GM18526 (cell line): ENCODE measurements around the gene SOX15.

Experiments
- POLR2A ChIP-seq: IDR thresholded peaks from 3 replicates; pipeline ENCODE4 v1.6.1; 2011; ENCODE audit not compliant: insufficient read length; ENCODE audit errors: extremely low read depth

SOX15 gene

DNA sequence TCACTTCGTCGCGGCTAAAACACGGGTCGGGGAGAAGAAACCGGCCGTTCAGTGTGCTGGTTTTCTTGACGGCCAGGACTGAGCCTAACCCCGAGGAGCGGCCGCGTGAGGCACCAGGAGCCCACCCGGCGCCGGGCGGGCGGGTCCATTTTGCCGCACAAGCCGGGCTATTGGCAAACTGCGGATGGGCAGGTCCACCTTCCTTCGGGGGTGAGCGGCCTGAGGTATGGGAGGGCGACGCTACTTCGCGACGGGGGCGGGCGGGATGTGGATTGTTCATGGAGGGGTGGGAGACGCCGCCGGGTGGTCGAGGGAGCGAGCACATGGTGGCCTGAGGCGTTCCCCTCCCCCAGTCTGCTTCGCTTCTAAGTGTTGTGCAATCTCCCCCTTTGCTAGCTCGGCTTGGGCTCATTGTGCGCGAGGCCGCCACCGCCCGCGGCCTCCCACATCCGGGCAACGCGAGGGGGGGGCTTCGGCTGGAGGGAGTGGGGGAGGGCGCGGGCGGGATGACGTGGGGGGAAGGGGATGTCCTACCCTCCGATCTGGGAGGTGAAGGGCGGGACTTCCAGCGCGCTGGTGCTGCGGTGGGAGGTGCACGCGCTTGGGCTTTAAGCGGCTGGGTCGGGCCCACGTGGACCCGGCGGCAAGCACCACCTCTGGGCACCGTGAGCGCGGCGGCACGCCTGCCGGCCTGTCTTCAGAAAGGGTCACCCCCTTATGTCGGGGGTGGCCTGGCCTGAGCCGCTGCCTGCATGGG, 16.4 kb downstream of the SOX15 start:
- TF ChIP-seq POLR2A = peak; percentile 49

DNA sequence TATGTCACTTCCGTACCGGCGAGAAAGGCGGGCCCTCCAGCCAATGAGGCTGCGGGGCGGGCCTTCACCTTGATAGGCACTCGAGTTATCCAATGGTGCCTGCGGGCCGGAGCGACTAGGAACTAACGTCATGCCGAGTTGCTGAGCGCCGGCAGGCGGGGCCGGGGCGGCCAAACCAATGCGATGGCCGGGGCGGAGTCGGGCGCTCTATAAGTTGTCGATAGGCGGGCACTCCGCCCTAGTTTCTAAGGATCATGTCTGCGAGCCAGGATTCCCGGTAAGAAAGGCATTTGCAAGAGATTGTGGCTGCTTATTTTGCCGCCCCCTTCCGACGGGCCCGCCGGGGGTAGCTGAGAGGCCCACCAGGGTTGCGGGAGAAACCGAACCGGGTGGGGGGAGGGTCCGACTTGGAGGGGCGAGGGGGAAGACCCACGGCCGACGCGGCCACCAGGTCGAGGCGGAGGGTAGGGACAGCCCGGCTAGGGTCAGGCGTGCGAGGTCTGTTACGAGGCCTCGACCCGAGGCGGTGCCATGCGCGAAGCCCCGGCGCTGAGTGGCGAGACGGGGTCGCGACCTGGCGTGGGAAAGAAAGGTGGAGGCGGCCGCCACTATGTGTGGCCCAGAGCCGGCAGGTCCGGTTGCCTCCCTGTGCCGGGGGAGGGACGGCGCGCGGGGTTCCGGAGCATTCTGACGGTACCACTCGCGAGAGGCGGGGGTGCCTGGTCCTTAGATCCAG, 17.1 kb downstream of the SOX15 start:
- TF ChIP-seq POLR2A = peak; percentile 99

DNA sequence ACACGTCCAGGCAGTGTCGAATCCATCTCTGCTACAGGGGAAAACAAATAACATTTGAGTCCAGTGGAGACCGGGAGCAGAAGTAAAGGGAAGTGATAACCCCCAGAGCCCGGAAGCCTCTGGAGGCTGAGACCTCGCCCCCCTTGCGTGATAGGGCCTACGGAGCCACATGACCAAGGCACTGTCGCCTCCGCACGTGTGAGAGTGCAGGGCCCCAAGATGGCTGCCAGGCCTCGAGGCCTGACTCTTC, 17.6 kb downstream of the SOX15 start:
- TF ChIP-seq POLR2A = no peak

DNA sequence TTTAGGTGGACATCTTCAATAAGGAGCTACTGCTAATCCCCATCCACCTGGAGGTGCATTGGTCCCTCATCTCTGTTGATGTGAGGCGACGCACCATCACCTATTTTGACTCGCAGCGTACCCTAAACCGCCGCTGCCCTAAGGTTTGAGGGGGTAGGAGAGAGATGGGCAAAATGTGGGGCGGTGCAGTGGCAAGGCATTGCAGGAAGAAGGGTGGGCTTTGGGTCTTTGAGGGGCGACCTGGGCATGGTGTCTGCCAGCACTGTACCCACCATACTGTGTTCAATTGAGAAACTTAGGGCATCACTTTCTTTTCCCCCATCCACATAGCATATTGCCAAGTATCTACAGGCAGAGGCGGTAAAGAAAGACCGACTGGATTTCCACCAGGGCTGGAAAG, 19.5 kb downstream of the SOX15 start:
- TF ChIP-seq POLR2A = no peak

DNA sequence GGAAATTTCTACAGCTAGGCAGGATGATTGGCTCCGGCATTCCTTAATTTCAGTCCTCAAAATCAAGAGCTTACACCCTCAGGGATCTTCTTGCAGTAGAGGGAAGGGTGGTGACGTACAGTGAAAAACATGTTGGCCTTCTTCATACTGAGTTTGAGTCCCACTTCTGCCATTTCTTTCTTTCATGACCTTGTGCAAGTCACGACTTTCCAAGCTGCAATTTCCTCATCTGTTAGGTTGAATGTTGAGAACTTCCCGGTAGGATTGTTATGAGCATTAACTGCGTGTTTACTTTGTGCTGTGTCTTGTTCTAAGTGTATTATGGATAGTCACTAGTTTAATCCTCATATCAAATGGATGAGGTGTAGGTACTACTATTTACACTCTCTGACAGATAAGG, 20.3 kb downstream of the SOX15 start:
- no peak for TF ChIP-seq POLR2A

DNA sequence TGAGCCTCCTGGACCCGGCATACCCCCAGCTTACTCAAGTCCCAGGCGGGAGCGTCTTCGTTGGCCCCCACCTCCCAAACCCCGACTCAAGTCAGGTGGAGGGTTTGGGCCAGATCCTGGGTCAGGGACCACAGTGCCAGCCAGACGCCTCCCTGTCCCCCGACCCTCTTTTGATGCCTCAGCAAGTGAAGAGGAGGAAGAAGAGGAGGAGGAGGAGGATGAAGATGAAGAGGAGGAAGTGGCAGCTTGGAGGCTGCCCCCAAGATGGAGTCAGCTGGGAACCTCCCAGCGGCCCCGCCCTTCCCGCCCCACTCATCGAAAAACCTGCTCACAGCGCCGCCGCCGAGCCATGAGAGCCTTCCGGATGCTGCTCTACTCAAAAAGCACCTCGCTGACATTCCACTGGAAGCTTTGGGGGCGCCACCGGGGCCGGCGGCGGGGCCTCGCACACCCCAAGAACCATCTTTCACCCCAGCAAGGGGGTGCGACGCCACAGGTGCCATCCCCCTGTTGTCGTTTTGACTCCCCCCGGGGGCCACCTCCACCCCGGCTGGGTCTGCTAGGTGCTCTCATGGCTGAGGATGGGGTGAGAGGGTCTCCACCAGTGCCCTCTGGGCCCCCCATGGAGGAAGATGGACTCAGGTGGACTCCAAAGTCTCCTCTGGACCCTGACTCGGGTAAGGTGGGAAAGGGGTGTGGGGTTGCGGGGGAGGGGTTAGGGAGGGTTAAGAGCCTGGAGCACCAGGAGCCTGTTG, 26.6 kb downstream of the SOX15 start:
- TF ChIP-seq POLR2A = no peak

DNA sequence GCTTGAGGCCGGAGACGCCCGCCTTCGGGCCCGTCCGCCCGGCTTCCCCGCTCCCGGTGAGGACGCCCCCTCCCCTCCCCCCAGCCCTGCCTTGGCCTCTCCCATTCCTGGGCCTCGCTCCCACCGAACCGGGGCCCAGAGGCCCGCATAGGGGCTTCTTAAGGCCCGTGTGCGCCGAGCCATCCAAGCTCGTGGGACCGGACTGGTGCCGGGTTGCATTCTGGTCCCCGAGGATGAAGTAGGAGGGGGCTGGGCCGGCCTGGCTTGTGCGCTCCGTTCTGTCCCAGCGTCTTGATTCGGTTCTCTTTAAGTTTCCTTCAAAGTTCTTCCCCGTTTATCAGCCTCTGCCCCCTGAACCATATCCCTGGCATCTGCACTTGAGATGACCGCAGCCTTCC, 27.7 kb downstream of the SOX15 start:
- TF ChIP-seq POLR2A = no peak

GRCh38 chr17:7561589-7562207, 28.2 kb downstream of the SOX15 start, which contains the start of gene SENP3:
Gene SENP3 (plus strand): TSS chr17:7561919. CDS start chr17:7563077, 1,158 bp downstream.
- peak; percentile 74 for TF ChIP-seq POLR2A

DNA sequence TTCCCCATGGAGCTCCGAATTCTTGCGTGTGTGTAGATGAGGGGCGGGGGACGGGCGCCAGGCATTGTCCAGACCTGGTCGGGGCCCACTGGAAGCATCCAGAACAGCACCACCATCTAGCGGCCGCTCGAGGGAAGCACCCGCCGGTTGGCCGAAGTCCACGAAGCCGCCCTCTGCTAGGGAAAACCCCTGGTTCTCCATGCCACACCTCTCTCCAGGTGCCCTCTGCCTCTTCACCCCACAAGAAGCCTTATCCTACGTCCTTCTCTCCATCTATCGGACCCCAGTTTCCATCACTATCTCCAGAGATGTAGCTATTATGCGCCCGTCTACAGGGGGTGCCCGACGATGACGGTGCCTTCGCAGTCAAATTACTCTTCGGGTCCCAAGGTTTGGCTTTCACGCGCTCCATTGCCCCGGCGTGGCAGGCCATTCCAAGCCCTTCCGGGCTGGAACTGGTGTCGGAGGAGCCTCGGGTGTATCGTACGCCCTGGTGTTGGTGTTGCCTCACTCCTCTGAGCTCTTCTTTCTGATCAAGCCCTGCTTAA, 28.8 kb downstream of the SOX15 start:
- no peak for TF ChIP-seq POLR2A

DNA sequence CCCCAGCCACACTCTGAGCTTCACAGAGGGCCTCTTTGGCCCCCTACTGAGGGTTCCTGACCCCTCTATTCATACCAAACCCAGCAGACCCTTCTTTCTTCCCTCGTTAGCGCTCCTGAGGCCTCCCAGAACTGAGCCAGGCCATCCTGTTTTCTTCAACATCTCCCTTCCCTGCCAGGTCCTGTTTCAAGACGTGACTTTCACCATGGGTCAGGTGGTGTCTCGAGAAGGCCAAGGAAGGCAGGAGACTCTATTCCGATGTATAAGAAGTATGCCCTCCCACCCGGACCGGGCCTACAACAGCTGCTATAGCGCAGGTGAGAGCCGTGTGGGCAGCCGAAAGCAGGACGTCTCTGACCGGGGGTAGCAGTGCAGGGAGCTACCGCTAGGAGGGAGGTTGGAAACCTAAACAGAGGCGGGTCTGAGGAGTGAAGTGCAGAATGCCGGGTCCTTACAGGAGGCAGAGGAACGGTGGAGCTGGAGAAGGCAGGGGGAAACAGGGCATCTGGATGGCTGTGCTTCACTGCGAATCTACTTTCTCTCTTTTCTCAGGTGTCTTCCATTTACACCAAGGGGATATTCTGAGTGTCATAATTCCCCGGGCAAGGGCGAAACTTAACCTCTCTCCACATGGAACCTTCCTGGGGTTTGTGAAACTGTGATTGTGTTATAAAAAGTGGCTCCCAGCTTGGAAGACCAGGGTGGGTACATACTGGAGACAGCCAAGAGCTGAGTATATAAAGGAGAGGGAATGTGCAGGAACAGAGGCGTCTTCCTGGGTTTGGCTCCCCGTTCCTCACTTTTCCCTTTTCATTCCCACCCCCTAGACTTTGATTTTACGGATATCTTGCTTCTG, 29.5 kb downstream of the SOX15 start:
- TF ChIP-seq POLR2A = no peak

DNA sequence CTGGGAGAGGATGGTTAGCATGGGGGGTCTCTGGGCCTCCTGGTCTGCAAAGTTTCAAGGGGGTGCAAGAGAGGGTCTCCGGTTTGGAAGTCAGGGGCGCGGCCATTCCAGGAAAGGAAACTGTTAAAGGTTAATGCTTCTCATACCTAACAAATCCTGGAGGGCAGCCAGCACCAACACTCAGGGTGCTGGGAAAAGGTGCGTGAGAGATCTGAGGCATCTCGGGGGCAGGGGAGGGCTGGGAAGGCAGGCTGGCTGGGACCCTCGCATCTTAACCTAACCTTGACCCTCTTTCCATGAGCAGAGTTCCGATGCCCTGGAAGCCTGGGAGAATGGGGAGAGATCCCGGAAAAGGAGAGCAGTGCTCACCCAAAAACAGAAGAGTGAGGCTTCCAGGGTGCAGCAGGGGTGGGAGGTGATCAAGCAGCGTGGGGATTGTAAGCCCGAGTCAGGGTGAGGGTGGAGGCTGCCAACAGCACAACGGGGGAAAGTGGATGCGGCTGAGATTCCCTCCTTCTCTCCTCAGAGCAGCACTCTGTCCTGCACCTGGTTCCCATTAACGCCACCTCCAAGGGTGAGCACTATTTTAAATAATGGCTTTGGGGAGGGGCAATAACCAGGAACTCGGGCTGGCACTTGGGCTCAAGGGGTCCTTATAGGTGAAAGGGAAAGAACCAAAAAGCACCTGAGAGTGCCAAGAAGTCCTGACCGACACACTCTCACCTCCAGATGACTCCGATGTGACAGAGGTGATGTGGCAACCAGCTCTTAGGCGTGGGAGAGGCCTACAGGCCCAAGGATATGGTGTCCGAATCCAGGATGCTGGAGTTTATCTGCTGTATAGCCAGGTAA, 30.3 kb downstream of the SOX15 start:
- no peak for TF ChIP-seq POLR2A

GRCh38 chr17:7558544-7559319, 31.2 kb downstream of the SOX15 start, which contains the start of gene TNFSF13:
Gene TNFSF13 (plus strand): TSS chr17:7558750. CDS start chr17:7559040, 290 bp downstream.
- no peak for TF ChIP-seq POLR2A

GRCh38 chr17:7557775-7558543, 31.9 kb downstream of the SOX15 start:
- TF ChIP-seq POLR2A = peak; percentile 79
